Stomach smooth muscle (tissue), 2 donors: ENCODE results near the gene SYK.

Source experiments
- H3K27ac ChIP-seq: one replicate; pipeline ENCODE4 v1.7.0; 2013; ENCODE audit warnings: mild to moderate bottlenecking, low read length, inconsistent platforms
- H3K27me3 ChIP-seq, 2 donors: one replicate each; pipeline ENCODE4 v1.7.0; 2013; ENCODE audit warnings: low read length in 2 of 2; ENCODE audit not compliant: insufficient read depth in 2 of 2, control insufficient read depth in 1 of 2
- H3K36me3 ChIP-seq, 2 donors: one replicate each; pipeline ENCODE4 v1.7.0; 2013; ENCODE audit warnings: low read length in 2 of 2; ENCODE audit not compliant: control insufficient read depth in 2 of 2, insufficient read depth in 2 of 2
- H3K4me1 ChIP-seq: one replicate; pipeline ENCODE4 v1.7.0; 2013; ENCODE audit warnings: low read length; ENCODE audit not compliant: control insufficient read depth, insufficient read depth
- H3K4me3 ChIP-seq, 2 donors: one replicate each; pipeline ENCODE4 v1.7.0; 2013; ENCODE audit warnings: low read length in 2 of 2
- H3K9ac ChIP-seq, 2 donors: one replicate each; pipeline ENCODE4 v1.7.0; 2013; ENCODE audit warnings: low read length in 2 of 2, mild to moderate bottlenecking in 1 of 2
- H3K9me3 ChIP-seq, 2 donors: one replicate each; pipeline ENCODE4 v1.7.0; 2013; ENCODE audit warnings: low read length in 2 of 2; ENCODE audit not compliant: control insufficient read depth in 2 of 2
- donor health status: healthy.
- donor health status: Pancreatic carcinoma.

The SYK gene

GRCh38 chr9:90903766-90904424 lies 102.3 kb downstream of the SYK start:
- Histone ChIP-seq H3K27me3 (no peaks in the 10 kb centered on the region), H3K9me3 (no peaks in the 10 kb centered on the region), H3K9ac (no peak overlapping the region)

GRCh38 chr9:90904706-90905478 lies 103.3 kb downstream of the SYK start:
- Histone ChIP-seq H3K36me3 (no peaks in the 10 kb centered on the region), H3K27ac (no peak overlapping the region), H3K9me3 (no peaks in the 10 kb centered on the region), H3K9ac (no peak overlapping the region), H3K4me1 (no peaks in the 10 kb centered on the region), H3K4me3 (no peak overlapping the region), H3K27me3 (no peaks in the 10 kb centered on the region)

More at GRCh38 chr9:90903766-90904424, 102.3 kb downstream of the SYK start:
- Histone ChIP-seq H3K36me3 (no peaks in the 10 kb centered on the region), H3K27ac (no peak overlapping the region), H3K4me1 (no peaks in the 10 kb centered on the region), H3K4me3 (no peak overlapping the region)

- no peaks in the 10 kb centered on the region for H3K36me3 ChIP-seq
- H3K4me1 ChIP-seq = no peaks in the 10 kb centered on the region
- H3K27me3 ChIP-seq = no peaks in the 10 kb centered on the region
- no peak overlapping the region for H3K9ac ChIP-seq
- H3K27ac ChIP-seq = no peak overlapping the region
- no peaks in the 10 kb centered on the region for H3K9me3 ChIP-seq
- H3K4me3 ChIP-seq = no peak overlapping the region
Observed at GRCh38 chr9:90905822-90906221, 104.2 kb downstream of the SYK start.

GRCh38 chr9:90906316-90907055 lies 104.9 kb downstream of the SYK start:
- Histone ChIP-seq H3K4me1 (no peaks in the 10 kb centered on the region), H3K36me3 (no peaks in the 10 kb centered on the region), H3K4me3 (no peak overlapping the region), H3K9ac (no peak overlapping the region), H3K27ac (no peak overlapping the region), H3K27me3 (no peaks in the 10 kb centered on the region), H3K9me3 (no peaks in the 10 kb centered on the region)

- no peaks in the 10 kb centered on the region for H3K36me3 ChIP-seq
- no peaks in the 10 kb centered on the region for H3K9me3 ChIP-seq
- H3K27ac ChIP-seq = no peak overlapping the region
- H3K4me1 ChIP-seq = no peaks in the 10 kb centered on the region
- no peak overlapping the region for H3K9ac ChIP-seq
- H3K27me3 ChIP-seq = no peaks in the 10 kb centered on the region
- H3K4me3 ChIP-seq = no peak overlapping the region
Observed at GRCh38 chr9:90907056-90907445, 105.4 kb downstream of the SYK start.

GRCh38 chr9:90907790-90908189 lies 106.2 kb downstream of the SYK start:
- no peak overlapping the region for H3K27ac ChIP-seq
- H3K4me3 ChIP-seq = no peak overlapping the region
- H3K4me1 ChIP-seq = no peaks in the 10 kb centered on the region
- no peak overlapping the region for H3K9ac ChIP-seq
- H3K9me3 ChIP-seq = no peaks in the 10 kb centered on the region
- no peaks in the 10 kb centered on the region for H3K36me3 ChIP-seq
- no peaks in the 10 kb centered on the region for H3K27me3 ChIP-seq

GRCh38 chr9:90909225-90909624 lies 107.6 kb downstream of the SYK start:
- no peaks in the 10 kb centered on the region for H3K27me3 ChIP-seq
- no peaks in the 10 kb centered on the region for H3K36me3 ChIP-seq

GRCh38 chr9:90909747-90910283 lies 108.2 kb downstream of the SYK start:
- Histone ChIP-seq H3K4me1 (no peaks in the 10 kb centered on the region), H3K9ac (no peak overlapping the region), H3K4me3 (no peak overlapping the region), H3K27me3 (no peaks in the 10 kb centered on the region), H3K9me3 (no peaks in the 10 kb centered on the region), H3K36me3 (no peaks in the 10 kb centered on the region), H3K27ac (no peak overlapping the region)

More at GRCh38 chr9:90909225-90909624, 107.6 kb downstream of the SYK start:
- no peak overlapping the region for H3K9ac ChIP-seq
- H3K4me3 ChIP-seq = no peak overlapping the region
- no peak overlapping the region for H3K27ac ChIP-seq
- H3K4me1 ChIP-seq = no peaks in the 10 kb centered on the region
- H3K9me3 ChIP-seq = no peaks in the 10 kb centered on the region

- no peaks in the 10 kb centered on the region for H3K27me3 ChIP-seq
- no peak overlapping the region for H3K4me3 ChIP-seq
- H3K9ac ChIP-seq = no peak overlapping the region
- no peaks in the 10 kb centered on the region for H3K4me1 ChIP-seq
- H3K9me3 ChIP-seq = no peaks in the 10 kb centered on the region
- no peaks in the 10 kb centered on the region for H3K36me3 ChIP-seq
- no peak overlapping the region for H3K27ac ChIP-seq
Observed at GRCh38 chr9:90914196-90914595, 112.6 kb downstream of the SYK start.

- H3K9me3 ChIP-seq = no peaks in the 10 kb centered on the region
- no peaks in the 10 kb centered on the region for H3K36me3 ChIP-seq
- no peak overlapping the region for H3K27ac ChIP-seq
- no peak overlapping the region for H3K4me3 ChIP-seq
- H3K4me1 ChIP-seq = no peaks in the 10 kb centered on the region
- H3K27me3 ChIP-seq = no peaks in the 10 kb centered on the region
- H3K9ac ChIP-seq = no peak overlapping the region
Observed at GRCh38 chr9:90914868-90915483, 113.4 kb downstream of the SYK start.
